Measurements from ENCODE around the gene IFNGR2.

- no peak for TF ChIP-seq STAT1 (IDR thresholded peaks at IDR 0.05; ENCODE audit: unreplicated experiment)
- no peak for TF ChIP-seq POLR2AphosphoS5 (IDR thresholded peaks at IDR 0.05; ENCODE audit: low read depth)
- TF ChIP-seq CTCF (conservative IDR thresholded peaks at IDR 0.05; ENCODE audit: low read depth in 2 of 2): no peak
- TF ChIP-seq EZH2 (IDR thresholded peaks at IDR 0.05; ENCODE audit: low read depth, unreplicated experiment): no peak
- TF ChIP-seq NANOG (IDR thresholded peaks at IDR 0.05; ENCODE audit: borderline replicate concordance): no peak
- no peak for TF ChIP-seq EZH2phosphoT487 (IDR thresholded peaks at IDR 0.05; ENCODE audit: unreplicated experiment)
Observed at GRCh38 chr21:33384841-33385331, 18.3 kb upstream of the IFNGR2 start.
